HG02610 (cell line): ENCODE data around the gene WNT7A.

Experiments used
- ATAC-seq: cut with Tn5 transposase; IDR thresholded peaks from one replicate; pipeline ENCODE4 v1.9.1; 2021; ENCODE audit warnings: mild to moderate bottlenecking, moderate library complexity; ENCODE audit not compliant: unreplicated experiment

The WNT7A gene

GRCh38 chr3:13849018-13849417, 30.9 kb downstream of the WNT7A start:
- ATAC-seq = no peak

GRCh38 chr3:13846716-13847570, 32.9 kb downstream of the WNT7A start:
- ATAC-seq = no peak

GRCh38 chr3:13846238-13846637, 33.6 kb downstream of the WNT7A start:
- ATAC-seq = no peak

GRCh38 chr3:13845806-13846205, 34.1 kb downstream of the WNT7A start:
- ATAC-seq = no peak

- ATAC-seq = no peak
Observed at GRCh38 chr3:13844911-13845310, 35.0 kb downstream of the WNT7A start.

- ATAC-seq = no peak
Observed at GRCh38 chr3:13844286-13844685, 35.6 kb downstream of the WNT7A start.

- ATAC-seq = no peak
Observed at GRCh38 chr3:13843351-13843750, 36.5 kb downstream of the WNT7A start.

GRCh38 chr3:13842226-13842625, 37.6 kb downstream of the WNT7A start:
- no peak for ATAC-seq

- ATAC-seq = no peak
Observed at GRCh38 chr3:13841826-13842225, 38.0 kb downstream of the WNT7A start.

- ATAC-seq = no peak
Observed at GRCh38 chr3:13841141-13841540, 38.7 kb downstream of the WNT7A start.

- ATAC-seq = no peak
Observed at GRCh38 chr3:13840456-13840855, 39.4 kb downstream of the WNT7A start.

- ATAC-seq = no peak
Observed at GRCh38 chr3:13839726-13840340, 40.0 kb downstream of the WNT7A start.

GRCh38 chr3:13839253-13839652, 40.6 kb downstream of the WNT7A start:
- ATAC-seq = no peak

GRCh38 chr3:13838421-13838820, 41.5 kb downstream of the WNT7A start:
- no peak for ATAC-seq

GRCh38 chr3:13837751-13838150, 42.1 kb downstream of the WNT7A start:
- ATAC-seq = no peak

- no peak for ATAC-seq
Observed at GRCh38 chr3:13836658-13837587, 42.9 kb downstream of the WNT7A start.

- no peak for ATAC-seq
Observed at GRCh38 chr3:13835246-13835645, 44.6 kb downstream of the WNT7A start.

GRCh38 chr3:13834258-13835035, 45.4 kb downstream of the WNT7A start:
- no peak for ATAC-seq

- ATAC-seq = no peak
Observed at GRCh38 chr3:13833506-13834257, 46.2 kb downstream of the WNT7A start.

- no peak for ATAC-seq
Observed at GRCh38 chr3:13832130-13832529, 47.7 kb downstream of the WNT7A start.
